PC-9 (cell line): ENCODE data around the gene KIAA1671. TPM values are rescaled to one million over a fixed set of nuclear protein-coding genes. Genes with fewer than 3 reads are reported as not detected.

Experiments used
- BruUV-seq: library from RNA; stranded (reverse); fragments of 400-500 nt; replicated peaks from 2 replicates; lab custom pipeline; 2021; lab: Mats Ljungman, UMichigan
- CTCF ChIA-PET: fragments of 300-600 bp; sonication (Branson Sonifier 250); formaldehyde crosslinking; loops from one replicate; lab custom pipeline; 2022; ENCODE audit warnings: antibody characterized with exemption; lab: Charles Lee
- POLR2A ChIA-PET: fragments of 300-600 bp; sonication (Branson Sonifier 250); formaldehyde crosslinking; loops from one replicate; lab custom pipeline; 2022; ENCODE audit warnings: antibody characterized with exemption; ENCODE audit not compliant: unreplicated experiment; lab: Charles Lee
- DNase-seq, 2 experiments: peaks; one replicate each; pipeline versions ENCODE4 v3.0.0 to v3.0.0-alpha.2; 2015 to 2022; ENCODE audit warnings: mixed read lengths in 1 of 2
- H2AFZ ChIP-seq: fragments of 200-600 bp; sonication (generic); 2 replicates; pipeline ENCODE4 v1.8.1; 2017; ENCODE audit warnings: antibody characterized with exemption
- H3F3A ChIP-seq: fragments of 200-600 bp; sonication (generic); 2 replicates; pipeline ENCODE4 v1.8.1; 2017; ENCODE audit warnings: antibody characterized with exemption, mild to moderate bottlenecking, low read depth; ENCODE audit not compliant: insufficient read depth
- H3K27ac ChIP-seq: fragments of 200-600 bp; sonication (generic); 2 replicates; pipeline ENCODE4 v1.6.1; 2016; ENCODE audit warnings: mixed run types
- H3K27me3 ChIP-seq: fragments of 200-600 bp; sonication (generic); 2 replicates; pipeline ENCODE4 v1.6.1; 2016; ENCODE audit warnings: low read depth, mixed run types; ENCODE audit not compliant: insufficient read depth
- H3K36me3 ChIP-seq: fragments of 200-600 bp; sonication (generic); 2 replicates; pipeline ENCODE4 v1.6.1; 2016; ENCODE audit warnings: low read depth, mixed run types
- H3K4me1 ChIP-seq: fragments of 200-600 bp; sonication (generic); replicated peaks from 2 replicates; pipeline ENCODE4 v1.6.1; 2016; ENCODE audit warnings: mixed run types; ENCODE audit not compliant: insufficient read depth
- H3K4me2 ChIP-seq: fragments of 200-600 bp; sonication (generic); 2 replicates; pipeline ENCODE4 v1.6.1; 2017; ENCODE audit warnings: mixed run types
- H3K4me3 ChIP-seq: fragments of 200-600 bp; sonication (generic); 2 replicates; pipeline ENCODE4 v1.6.1; 2016; ENCODE audit warnings: mixed run types
- H3K79me2 ChIP-seq: fragments of 200-600 bp; sonication (generic); 2 replicates; pipeline ENCODE4 v1.6.1; 2017; ENCODE audit warnings: low read depth, mixed run types
- H3K9me2 ChIP-seq: fragments of 200-600 bp; sonication (generic); 2 replicates; pipeline ENCODE4 v1.8.1; 2017; ENCODE audit warnings: mild to moderate bottlenecking; ENCODE audit not compliant: insufficient read depth
- H3K9me3 ChIP-seq: fragments of 200-600 bp; sonication (generic); 2 replicates; pipeline ENCODE4 v1.8.1; 2016; ENCODE audit warnings: low read depth; ENCODE audit not compliant: insufficient read depth
- H4K20me1 ChIP-seq: fragments of 200-600 bp; sonication (generic); 2 replicates; pipeline ENCODE4 v1.8.1; 2017; ENCODE audit not compliant: insufficient read depth
- EZH2 ChIP-seq: fragments of 200-600 bp; sonication (generic); IDR thresholded peaks from 2 replicates; pipeline ENCODE4 v1.8.0; 2017; ENCODE audit warnings: antibody characterized with exemption, low read depth
- intact Hi-C: fragments of 100-400 bp; cut with micrococcal nuclease; formaldehyde crosslinking; loops from one replicate; pipeline ENCODE4 v1.10.0; 2022; ENCODE audit not compliant: unreplicated experiment
- total RNA-seq: library from RNA; stranded (reverse); gene quantifications from 2 replicates; pipeline ENCODE4 v1.2.3, GENCODE V29; 2021
- TF ChIP-seq, protein P1 (sequence below): fragments of 200-600 bp; sonication (generic); conservative IDR thresholded peaks from 2 replicates; pipeline ENCODE4 v1.6.1; 2017; ENCODE audit warnings: mixed run types, antibody characterized with exemption, mild to moderate bottlenecking, moderate library complexity

Gene KIAA1671
- total RNA-seq, 1 experiment from 2014 or later, result 44.3 TPM

- H3K4me3 ChIP-seq, result no peak overlapping the region
- BruUV-seq, result no TSS peak
- intact Hi-C loops, result no loop called here
- H3K4me1 ChIP-seq, result no peaks in the 10 kb centered on the region
- no peaks in the 10 kb centered on the region for H3K27me3 ChIP-seq
- DNase-seq, result no peak
- TF ChIP-seq, protein P1, sequence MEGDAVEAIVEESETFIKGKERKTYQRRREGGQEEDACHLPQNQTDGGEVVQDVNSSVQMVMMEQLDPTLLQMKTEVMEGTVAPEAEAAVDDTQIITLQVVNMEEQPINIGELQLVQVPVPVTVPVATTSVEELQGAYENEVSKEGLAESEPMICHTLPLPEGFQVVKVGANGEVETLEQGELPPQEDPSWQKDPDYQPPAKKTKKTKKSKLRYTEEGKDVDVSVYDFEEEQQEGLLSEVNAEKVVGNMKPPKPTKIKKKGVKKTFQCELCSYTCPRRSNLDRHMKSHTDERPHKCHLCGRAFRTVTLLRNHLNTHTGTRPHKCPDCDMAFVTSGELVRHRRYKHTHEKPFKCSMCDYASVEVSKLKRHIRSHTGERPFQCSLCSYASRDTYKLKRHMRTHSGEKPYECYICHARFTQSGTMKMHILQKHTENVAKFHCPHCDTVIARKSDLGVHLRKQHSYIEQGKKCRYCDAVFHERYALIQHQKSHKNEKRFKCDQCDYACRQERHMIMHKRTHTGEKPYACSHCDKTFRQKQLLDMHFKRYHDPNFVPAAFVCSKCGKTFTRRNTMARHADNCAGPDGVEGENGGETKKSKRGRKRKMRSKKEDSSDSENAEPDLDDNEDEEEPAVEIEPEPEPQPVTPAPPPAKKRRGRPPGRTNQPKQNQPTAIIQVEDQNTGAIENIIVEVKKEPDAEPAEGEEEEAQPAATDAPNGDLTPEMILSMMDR, result no peak
- TF ChIP-seq EZH2, result no peak
- H3K9me3 ChIP-seq, result no peaks in the 10 kb centered on the region
- no peaks in the 10 kb centered on the region for H3F3A ChIP-seq
- no peak overlapping the region for H2AFZ ChIP-seq
- ChIA-PET CTCF (no interaction called here), POLR2A (no interaction called here)
- H4K20me1 ChIP-seq, result peaks cover 2% of the 10 kb centered on the region; the same call in 1 of the 2 replicates
- H3K27ac ChIP-seq, result no peak overlapping the region
- H3K9me2 ChIP-seq, result no peaks in the 10 kb centered on the region
- H3K4me2 ChIP-seq, result no peak overlapping the region
- H3K79me2 ChIP-seq, result no peaks in the 10 kb centered on the region
- no peaks in the 10 kb centered on the region for H3K36me3 ChIP-seq
Observed at GRCh38 chr22:25014896-25015755, 62.6 kb downstream of the KIAA1671 start.

- no peak for DNase-seq
- H3K9me2 ChIP-seq, result no peaks in the 10 kb centered on the region
- no peaks in the 10 kb centered on the region for H3K36me3 ChIP-seq
- intact Hi-C loops, result no loop called here
- no peak overlapping the region for H3K4me2 ChIP-seq
- peaks cover 2% of the 10 kb centered on the region; the same call in 1 of the 2 replicates for H4K20me1 ChIP-seq
- no peak overlapping the region for H2AFZ ChIP-seq
- no TSS peak for BruUV-seq
- H3K9me3 ChIP-seq, result no peaks in the 10 kb centered on the region
- no peak overlapping the region for H3K27ac ChIP-seq
- ChIA-PET POLR2A (no interaction called here), CTCF (no interaction called here)
- TF ChIP-seq, protein P1, result no peak
- TF ChIP-seq EZH2, result no peak
- no peaks in the 10 kb centered on the region for H3K27me3 ChIP-seq
- H3K79me2 ChIP-seq, result no peaks in the 10 kb centered on the region
- no peaks in the 10 kb centered on the region for H3F3A ChIP-seq
- H3K4me1 ChIP-seq, result no peaks in the 10 kb centered on the region
- no peak overlapping the region for H3K4me3 ChIP-seq
Observed at GRCh38 chr22:25016311-25016710, 63.8 kb downstream of the KIAA1671 start.

DNA sequence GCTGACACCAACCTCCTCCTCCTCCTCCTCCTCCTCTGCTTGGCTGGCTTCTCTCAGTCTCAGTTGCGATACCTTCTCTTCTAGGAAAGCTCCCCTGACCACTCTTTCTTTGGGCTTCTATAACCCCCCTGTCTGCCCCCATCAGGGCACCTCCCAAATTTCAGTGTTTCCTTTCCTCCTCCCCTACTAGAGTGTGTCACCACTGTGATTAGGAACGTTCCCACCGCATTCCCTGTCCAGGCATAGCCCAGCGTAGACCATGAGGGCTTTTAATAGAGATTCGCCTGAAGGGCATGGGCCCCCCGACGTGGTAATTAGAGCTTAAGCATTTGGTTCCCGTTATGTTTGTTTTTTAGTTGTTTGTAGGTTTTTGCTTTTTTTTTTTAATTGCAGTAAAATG is 65.5 kb downstream of the KIAA1671 start:
- DNase-seq, result no peak
- POLR2A ChIA-PET, result no interaction called here
- Histone ChIP-seq H3K4me1 (no peaks in the 10 kb centered on the region), H3K4me3 (no peak overlapping the region), H3K9me2 (no peaks in the 10 kb centered on the region), H3K36me3 (no peaks in the 10 kb centered on the region), H3F3A (no peaks in the 10 kb centered on the region), H2AFZ (no peak overlapping the region), H3K27ac (no peak overlapping the region), H3K79me2 (no peaks in the 10 kb centered on the region), H3K4me2 (no peak overlapping the region), H4K20me1 (peaks cover 2% of the 10 kb centered on the region; the same call in 1 of the 2 replicates), H3K27me3 (no peaks in the 10 kb centered on the region), H3K9me3 (no peaks in the 10 kb centered on the region)
- no peak for TF ChIP-seq EZH2
- TF ChIP-seq, protein P1, result no peak
- intact Hi-C loops, result no loop called here
- BruUV-seq, result no TSS peak
- CTCF ChIA-PET, result no interaction called here
